Stimulated activated CD4-positive, alpha-beta T cell treated with anti-CD3 and anti-CD28 coated beads, Interleukin-1b, Interleukin-23, amount 100 ng/mL, for 24 hours (primary cell): Measurements from ENCODE around the gene DPP6.

Source experiments
- DNase-seq, 4 experiments: peaks; one replicate each; pipeline ENCODE4 v3.0.0-alpha.2; 2020; ENCODE audit warnings: low read depth in 4 of 4, low spot score in 1 of 4

Gene DPP6

DNA sequence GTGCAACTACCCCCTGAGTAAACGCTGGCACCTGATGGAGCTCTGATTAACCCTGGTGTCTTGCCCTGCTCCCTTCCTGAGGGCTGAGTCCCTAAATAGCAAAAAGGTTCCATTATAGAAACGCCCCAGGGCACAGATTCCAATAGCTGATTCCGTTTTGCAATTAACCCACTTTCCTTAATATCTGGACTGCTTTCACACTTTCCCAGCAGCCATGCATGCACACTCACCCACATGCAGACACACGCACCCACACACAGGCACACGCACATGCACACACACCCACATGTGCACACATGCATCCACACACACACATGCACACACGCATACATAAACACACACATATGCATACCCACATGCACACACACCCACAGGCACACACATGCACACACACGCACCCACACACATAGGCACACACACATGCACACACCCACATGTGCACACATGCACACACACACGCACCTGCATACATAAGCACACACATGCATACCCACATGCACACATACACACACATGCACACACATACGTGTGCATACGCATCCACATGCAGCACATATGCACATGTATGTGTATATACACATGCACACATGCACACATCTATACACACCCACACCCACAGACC, 821.4 kb downstream of the DPP6 start:
- DNase-seq: no peak

GRCh38 chr7:154874409-154875113, 822.4 kb downstream of the DPP6 start:
- DNase-seq: no peak

DNA sequence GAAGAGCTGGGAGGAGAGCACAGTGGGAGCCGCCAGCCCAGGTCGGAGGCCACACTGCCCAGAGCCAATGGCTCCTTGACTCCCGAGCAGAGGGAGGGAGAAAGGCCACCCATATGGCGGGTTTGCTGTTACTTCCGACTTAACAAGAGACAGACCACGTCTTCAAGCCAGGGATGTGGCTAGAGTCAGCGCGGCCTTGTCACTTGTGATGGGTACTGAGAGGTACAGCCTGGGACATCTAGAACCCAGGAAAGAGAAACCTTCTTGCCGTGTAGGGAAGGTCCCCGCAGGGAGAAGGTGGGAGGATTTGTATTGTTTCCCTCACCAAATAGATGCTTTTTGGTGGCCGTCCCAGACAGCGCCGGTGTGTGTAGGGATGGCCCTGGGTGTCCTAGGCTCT, 823.1 kb downstream of the DPP6 start:
- DNase-seq: no peak

- no peak for DNase-seq
Observed at GRCh38 chr7:154876516-154876915, 824.3 kb downstream of the DPP6 start.

DNA sequence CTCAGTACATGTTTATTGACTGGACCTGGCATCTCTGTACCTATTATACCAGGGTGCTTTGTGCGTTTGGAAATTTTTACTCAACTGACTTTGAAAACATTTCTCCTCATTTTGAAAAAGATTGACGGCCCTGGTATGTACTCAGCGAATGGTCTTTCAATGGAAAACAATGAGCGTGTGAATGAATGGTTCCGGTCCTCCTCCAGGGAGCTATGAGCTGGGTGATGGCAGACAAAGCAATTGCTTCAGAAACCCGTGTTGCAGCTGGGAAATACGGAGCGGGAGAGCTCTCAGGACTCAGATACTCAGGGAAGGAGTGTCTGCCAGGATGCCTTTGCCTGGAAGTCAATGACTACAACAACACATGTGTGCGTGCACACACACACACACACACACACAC, 824.8 kb downstream of the DPP6 start:
- DNase-seq: no peak

- no peak for DNase-seq
Observed at GRCh38 chr7:154879629-154880028, 827.4 kb downstream of the DPP6 start.

DNA sequence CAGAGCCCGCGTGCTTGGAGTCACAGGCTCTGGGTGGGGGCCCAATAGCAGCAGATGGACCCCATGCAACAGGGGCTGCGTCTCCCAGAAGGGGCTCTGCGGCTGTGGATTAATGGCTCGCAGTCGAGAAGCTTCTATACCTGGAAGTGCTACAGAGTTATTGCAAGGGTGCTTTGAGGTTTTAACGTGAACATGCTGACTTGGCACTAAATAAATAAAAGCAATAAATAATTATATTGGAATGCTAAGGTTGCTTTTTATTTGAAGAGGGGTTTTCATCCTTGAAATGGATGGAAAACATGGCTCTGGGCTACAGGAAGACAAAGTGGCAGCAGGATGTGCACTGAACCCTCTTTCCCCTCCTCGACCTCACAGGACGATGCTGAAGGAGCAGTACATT, 828.3 kb downstream of the DPP6 start:
- DNase-seq: no peak

GRCh38 chr7:154881026-154881425, 828.8 kb downstream of the DPP6 start:
- no peak for DNase-seq

GRCh38 chr7:154881526-154881925, 829.3 kb downstream of the DPP6 start:
- no peak for DNase-seq

DNA sequence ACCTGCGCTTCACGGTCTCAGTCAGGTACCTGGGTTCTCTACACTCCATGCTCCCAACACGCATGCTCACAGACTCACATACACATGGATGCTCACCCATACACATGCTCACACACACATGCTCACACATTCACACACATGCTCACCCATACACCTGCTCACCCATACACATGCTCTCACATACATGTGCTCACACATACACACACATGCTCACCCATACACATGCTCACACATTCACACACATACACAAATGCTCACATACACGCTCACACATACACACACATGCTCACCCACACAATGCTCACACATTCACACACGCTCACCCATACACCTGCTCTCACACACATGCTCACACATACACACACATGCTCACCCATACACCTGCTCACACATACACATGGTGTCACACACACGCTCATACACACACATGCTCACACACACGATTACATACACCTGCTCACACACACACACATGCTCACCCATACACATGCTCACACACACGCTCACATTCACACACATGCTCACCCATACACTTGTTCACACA, 830.8 kb downstream of the DPP6 start:
- DNase-seq: no peak

DNA sequence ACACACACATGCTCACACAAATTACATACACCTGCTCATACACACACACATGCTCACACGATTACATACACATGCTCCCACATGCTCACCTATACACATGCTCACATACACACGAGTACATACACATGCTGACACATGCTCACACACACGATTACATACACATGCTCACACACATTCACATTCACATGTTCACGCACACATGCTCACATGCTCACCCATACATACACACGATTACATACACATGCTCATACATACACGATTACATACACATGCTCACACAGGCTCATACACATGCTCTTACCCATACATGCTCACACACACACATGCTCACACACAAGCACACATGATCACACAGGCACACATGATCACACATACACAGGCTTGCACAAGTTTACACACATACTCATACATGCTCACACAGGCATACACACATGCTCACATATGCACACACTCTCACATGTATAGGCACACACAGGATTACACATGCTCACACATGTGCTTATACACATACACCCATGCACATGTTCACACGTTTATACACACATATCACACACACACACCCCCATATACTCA, 832.2 kb downstream of the DPP6 start:
- DNase-seq: no peak

DNA sequence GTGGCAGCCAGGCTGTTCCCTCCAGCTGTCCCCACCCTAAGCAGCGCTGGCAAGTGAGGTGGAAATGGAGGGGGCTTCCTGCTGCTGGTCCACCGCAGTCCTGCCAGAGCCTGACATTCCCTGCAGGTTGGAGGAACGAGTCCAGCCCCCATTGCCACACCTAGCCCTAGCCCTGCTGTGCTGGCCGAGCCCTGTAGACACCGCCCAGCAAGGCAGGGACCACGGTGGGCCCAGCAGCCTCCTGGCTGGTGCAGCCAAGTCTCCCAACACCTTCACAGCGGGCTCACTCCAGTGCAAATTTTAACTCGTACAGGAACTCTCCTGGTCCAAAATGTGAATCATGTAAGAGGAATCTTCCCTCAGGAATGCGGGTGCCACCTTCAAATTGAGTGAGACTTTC, 834.4 kb downstream of the DPP6 start:
- DNase-seq: no peak

DNA sequence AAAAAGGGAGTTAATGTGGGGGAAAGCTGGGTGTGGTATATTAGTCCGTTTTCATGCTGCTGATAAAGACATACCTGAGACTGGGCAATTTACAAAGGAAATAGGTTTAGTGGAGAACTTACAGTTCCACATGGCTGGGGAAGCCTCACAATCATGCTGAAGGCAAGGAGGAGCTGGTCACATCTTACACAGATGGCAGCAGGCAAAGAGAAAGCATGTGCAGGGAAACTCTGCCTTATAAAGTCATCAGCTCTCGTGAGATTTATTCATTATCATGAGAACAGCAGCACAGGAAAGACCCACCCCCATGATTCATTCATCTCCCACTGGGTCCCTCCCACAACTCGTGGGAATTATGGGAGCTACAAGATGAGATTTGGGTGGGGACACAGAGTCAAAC, 836.5 kb downstream of the DPP6 start:
- DNase-seq: no peak

DNA sequence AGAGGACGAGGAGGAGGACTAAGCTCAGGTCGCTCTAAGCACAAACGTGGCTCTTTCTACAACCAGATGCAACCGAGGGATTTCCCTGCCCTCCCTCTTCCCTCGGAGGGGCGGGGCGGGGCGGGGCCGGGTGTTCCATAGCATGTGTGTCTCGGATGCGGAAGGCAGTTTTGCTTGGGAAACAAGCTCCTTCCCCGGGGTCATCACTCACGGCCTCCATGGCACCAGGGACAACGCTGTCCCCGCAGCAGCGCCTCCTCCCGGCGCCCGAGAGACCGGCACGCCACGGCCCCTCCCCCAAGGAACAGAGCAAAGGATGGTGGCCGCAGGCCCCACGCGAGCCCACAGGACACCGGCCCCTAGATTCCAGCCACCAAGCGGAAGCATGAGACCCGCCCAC, 840.3 kb downstream of the DPP6 start:
- DNase-seq: no peak

DNA sequence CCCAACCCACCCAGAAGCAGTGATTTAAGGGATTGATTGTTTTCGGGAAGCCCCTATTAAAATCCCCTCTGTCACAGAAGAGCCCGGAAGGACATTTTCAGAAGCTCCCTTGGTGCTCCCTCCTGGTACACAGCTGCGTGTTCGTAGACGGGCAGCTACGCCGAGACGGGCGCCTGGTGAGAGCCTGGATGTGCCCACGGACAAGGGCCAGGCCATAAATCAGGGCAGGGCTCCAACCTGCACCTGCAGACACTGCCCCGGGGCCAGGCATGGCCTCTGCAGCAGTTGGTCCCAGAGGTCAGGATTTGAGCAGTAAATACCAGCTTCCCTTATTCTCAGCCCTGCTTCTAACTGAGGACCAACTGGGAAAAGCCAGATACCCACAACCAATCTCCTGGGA, 843.9 kb downstream of the DPP6 start:
- DNase-seq: no peak

DNA sequence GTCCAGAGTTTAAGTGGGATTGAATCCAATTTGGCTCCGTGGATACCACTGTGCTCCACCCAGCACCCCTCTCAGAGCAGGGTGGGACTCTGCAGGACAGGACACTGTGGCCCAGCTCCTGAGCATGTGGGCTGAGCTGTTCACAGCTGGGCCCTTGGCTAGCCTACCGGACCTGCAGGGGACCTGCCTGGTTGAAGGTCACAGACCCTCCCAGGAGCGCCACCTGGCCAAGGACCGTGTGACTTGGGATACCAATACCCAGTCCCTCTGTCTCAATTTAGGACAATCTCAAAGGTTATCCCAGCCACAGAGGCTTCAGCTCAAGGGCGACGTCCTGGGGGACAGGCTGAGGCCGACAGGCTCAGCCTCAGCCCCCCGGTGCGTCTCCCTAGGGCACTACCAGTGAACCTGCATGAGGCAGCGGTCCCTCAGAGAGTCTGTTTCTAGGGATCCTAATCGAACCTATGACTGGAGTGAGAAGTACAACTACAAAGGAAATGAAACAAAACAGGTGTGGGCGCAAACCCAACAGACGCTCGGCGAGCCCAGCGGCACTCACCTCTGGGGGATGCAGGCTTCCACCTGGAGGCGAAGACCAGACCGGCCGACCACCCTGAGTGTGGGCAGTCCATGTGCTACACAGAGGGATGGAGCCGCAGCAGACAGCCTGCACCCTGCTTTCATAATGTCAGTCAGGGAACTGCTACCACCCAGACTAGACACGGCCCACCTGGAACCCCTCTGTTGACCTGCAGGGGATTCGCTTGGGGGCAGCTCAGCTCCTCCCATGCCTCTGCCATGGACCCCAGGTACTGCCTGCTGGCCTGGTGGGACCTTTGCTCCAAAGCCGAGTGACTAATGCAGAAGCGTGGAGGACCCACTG, 847.0 kb downstream of the DPP6 start:
- no peak for DNase-seq

GRCh38 chr7:154899862-154900261, 847.7 kb downstream of the DPP6 start:
- no peak for DNase-seq

DNA sequence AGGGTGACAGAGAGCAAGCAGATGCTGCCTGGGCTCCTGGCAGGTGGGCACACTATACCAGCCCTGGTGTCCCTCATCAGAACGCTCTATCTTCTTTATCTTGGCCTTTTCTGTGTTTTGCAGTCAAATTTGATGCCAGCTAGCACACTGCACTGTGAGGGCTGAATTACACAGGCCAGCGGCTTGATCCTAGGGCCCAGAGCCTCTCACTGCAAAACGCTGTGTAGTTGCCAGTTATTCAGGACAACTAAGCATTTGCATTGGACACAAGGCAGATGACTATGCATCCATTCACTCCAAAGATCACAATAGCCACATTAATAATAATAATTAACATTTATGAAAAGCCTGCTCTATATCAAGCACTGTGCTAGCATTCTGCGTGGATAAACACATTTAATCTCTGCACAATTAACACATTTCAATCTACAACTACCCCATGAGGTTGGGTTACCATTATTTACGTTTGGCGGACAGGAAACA, 850.4 kb downstream of the DPP6 start:
- no peak for DNase-seq

GRCh38 chr7:154903083-154903731, 851.0 kb downstream of the DPP6 start:
- DNase-seq: no peak

DNA sequence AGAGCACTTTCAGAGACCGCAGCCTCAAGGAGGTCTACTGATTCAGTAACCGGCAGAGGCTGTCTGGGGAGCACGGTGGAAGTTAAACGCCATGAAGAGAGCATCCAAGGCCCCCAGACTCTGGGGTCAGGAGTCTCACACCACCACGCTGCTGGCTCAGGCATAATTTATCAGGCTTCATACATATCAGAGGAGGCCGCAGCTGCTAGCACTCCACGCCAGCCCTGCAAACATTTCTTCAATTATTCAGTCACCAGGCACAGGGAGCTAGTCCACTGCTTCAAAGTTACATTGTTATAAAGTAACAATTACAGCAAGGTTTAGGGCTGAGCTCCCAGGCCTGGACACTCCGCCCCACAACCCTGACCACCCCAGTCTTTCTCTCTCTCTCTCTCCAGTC, 852.9 kb downstream of the DPP6 start:
- no peak for DNase-seq

- DNase-seq: no peak
Observed at GRCh38 chr7:154905615-154906014, 853.4 kb downstream of the DPP6 start.
